Lower leg skin (tissue), 4 donors: ENCODE measurements around the gene IL1RL1. TPM values are rescaled to one million over a fixed set of nuclear protein-coding genes. Genes with fewer than 3 reads are reported as not detected.

ENCODE experiments used
- DNase-seq, 2 donors: peaks; one replicate each; pipeline ENCODE4 v3.0.0-alpha.2; 2019; ENCODE audit warnings: low spot score in 2 of 2
- H3K4me3 ChIP-seq: fragments of 200-600 bp; sonication (generic); 2 replicates; pipeline ENCODE4 v1.5.1; 2017; ENCODE audit warnings: mild to moderate bottlenecking, low read depth; ENCODE audit not compliant: poor library complexity, severe bottlenecking
- POLR2A ChIP-seq, 2 donors: fragments of 450-650 bp; IDR thresholded peaks; one replicate each; pipeline ENCODE4 v1.6.1; 2016 to 2017; ENCODE audit warnings: antibody characterized with exemption in 2 of 2, mild to moderate bottlenecking in 1 of 2, moderate library complexity in 1 of 2
- WGBS, 2 donors: methylation state at CpG; one replicate each; pipeline ENCODE4 v1.1.5; 2018; 5-methylcytosine and 5-hydroxymethylcytosine counted together
- intact Hi-C: fragments of 100-400 bp; cut with DNase I; formaldehyde crosslinking; loops from one replicate; pipeline ENCODE4 v1.15.0; 2023; ENCODE audit warnings: low total_unique reads
- total RNA-seq, 4 donors: library from RNA; depleted of rRNA; stranded (reverse); fragments of >200 nt; gene quantifications; one replicate each; pipeline ENCODE4 v1.1.0, GENCODE V29; 2016
- TF ChIP-seq, protein P1 (sequence below), 3 donors: fragments of 450-650 bp; IDR thresholded peaks; one replicate each; pipeline ENCODE4 v1.5.1; 2016; ENCODE audit warnings: antibody characterized with exemption in 3 of 3, mild to moderate bottlenecking in 3 of 3, moderate library complexity in 2 of 3

The IL1RL1 gene
- total RNA-seq, 4 donors from 2014 or later: 0.88 to 5.8 (median 1.9) TPM

DNA sequence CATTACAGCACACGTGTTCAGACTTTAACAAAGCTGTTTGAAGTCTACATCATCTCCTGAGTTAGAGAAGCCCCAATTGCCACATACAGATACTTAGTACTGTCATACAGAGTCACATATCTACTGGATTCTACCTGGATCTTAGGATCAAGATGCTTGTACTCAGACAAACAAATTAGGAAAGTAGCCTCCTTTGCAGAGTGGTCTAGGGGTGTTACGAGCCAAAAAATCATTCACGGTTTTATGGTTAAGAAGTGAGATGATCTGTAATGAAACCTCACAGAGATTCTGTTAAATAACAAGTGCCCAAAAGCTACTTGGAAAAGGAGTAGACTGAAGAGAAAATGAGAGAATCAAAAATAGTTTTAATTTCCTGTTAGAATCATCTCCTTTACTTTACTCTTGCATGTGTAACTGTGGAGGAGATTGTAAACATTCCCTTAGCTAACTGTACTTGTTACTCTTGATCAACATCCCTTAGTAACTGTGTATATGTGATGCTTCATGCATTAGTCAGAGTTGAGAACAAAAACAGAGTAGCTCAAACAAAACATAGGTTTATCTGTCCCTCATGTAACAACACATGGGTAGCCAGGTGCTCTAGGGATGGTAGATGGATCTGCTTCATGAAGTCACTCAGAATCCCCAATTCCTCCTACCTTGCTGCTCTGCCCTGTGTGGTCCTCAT, 16.4 kb upstream of the IL1RL1 start:
- DNase-seq: no peak
- WGBS, 2 donors: 74 to 82% methylated on average over 3 of the region's 3 CpGs
- H3K4me3 ChIP-seq: no peak overlapping the region
- TF ChIP-seq, protein P1, sequence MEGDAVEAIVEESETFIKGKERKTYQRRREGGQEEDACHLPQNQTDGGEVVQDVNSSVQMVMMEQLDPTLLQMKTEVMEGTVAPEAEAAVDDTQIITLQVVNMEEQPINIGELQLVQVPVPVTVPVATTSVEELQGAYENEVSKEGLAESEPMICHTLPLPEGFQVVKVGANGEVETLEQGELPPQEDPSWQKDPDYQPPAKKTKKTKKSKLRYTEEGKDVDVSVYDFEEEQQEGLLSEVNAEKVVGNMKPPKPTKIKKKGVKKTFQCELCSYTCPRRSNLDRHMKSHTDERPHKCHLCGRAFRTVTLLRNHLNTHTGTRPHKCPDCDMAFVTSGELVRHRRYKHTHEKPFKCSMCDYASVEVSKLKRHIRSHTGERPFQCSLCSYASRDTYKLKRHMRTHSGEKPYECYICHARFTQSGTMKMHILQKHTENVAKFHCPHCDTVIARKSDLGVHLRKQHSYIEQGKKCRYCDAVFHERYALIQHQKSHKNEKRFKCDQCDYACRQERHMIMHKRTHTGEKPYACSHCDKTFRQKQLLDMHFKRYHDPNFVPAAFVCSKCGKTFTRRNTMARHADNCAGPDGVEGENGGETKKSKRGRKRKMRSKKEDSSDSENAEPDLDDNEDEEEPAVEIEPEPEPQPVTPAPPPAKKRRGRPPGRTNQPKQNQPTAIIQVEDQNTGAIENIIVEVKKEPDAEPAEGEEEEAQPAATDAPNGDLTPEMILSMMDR (IDR thresholded peaks at IDR 0.05): no peak
- TF ChIP-seq POLR2A (IDR thresholded peaks at IDR 0.05): no peak
- intact Hi-C loops: no loop called here

DNA sequence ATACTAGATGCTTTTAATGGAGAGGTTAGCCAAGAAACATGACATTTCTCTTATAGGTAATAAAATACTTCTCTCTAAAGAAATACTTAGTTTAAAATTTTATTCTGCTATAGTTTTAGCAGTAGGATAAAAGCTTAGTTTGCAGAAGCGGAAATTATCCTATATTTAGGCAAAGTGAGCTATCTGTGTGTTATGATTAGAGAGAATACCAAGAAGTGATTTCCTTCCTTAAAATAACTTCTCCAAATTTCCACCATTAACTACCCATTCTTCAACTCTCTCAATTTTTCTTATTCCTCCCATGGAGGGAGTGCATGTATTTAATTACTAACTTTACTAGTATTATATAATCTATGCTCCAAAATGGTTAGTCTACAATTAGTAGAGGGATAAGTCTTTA, 15.8 kb upstream of the IL1RL1 start:
- TF ChIP-seq POLR2A (IDR thresholded peaks at IDR 0.05): no peak
- TF ChIP-seq, protein P1 (IDR thresholded peaks at IDR 0.05): no peak
- no peak overlapping the region for H3K4me3 ChIP-seq
- WGBS, 2 donors: 30 to 89% methylated on average over 1 of the region's 1 CpG
- DNase-seq: no peak
- intact Hi-C loops: no loop called here

DNA sequence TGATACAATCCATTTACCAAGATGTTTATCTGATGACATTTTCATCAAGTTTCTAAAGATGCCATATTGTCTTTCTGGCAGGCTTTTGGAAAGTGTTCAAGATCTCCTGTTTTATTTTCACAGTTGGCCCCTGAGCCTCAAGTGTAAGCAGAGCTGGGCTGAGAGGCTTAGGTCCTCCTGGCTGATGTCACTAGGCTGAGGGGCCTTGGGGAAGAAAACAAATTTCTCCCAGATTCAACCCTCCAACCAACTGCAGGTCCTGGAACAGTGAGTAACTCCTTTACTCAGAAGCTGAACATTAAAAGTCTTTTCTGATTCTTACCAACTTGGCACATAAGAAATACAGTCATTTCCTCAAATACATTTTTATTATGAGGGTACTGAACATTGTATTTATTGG, 14.9 kb upstream of the IL1RL1 start:
- TF ChIP-seq, protein P1 (IDR thresholded peaks at IDR 0.05): no peak
- no peak for TF ChIP-seq POLR2A (IDR thresholded peaks at IDR 0.05)
- H3K4me3 ChIP-seq: no peak overlapping the region
- DNase-seq: no peak
- intact Hi-C loops: no loop called here

DNA sequence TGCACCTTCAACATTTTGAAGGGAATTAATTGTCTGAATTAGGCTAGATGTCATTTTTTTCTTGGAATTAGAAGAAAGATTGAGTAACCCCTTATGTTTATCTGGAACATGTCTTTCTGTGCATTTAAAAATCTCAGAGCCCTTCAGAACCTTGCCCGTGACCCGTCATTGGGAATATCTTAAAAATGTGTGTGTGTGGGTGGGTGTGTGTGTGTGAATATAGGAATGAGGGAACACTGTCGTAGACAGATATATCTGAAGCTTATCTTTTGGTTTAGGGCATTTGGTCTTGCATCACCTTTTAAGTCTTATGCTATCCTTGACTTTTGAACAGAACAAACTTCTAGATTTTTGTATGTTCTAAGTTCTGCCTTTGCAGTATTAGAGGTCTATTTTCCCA, 13.5 kb upstream of the IL1RL1 start:
- 79 to 81% methylated on average over 3 of the region's 3 CpGs for WGBS, 2 donors
- no peak overlapping the region for H3K4me3 ChIP-seq
- no peak for TF ChIP-seq POLR2A (IDR thresholded peaks at IDR 0.05)
- TF ChIP-seq, protein P1 (IDR thresholded peaks at IDR 0.05): no peak
- DNase-seq: no peak
- intact Hi-C loops: no loop called here

DNA sequence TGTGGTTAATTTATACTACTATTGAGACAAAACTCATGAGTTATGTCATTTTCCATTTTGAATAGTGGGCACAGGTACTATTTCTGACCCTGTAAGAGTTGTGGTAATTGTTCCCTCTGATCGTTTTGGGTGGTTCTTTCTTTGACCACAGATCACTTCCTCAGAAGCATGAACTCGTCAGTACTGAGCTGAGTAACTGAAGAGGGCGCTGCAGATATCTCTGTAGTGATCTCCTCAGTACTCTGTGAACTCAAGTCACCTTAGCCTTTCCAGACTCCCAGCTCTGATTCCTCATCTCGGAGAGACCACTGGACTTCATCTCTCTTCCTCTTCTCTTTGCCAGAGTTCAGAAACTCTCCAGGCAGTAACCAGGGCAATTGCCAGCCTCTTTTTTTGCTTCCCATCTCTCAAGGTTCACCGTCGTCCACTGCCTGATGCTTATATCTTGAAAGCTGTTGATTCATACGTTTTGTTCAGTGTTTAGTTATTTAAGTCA, 9.4 kb upstream of the IL1RL1 start:
- TF ChIP-seq POLR2A (IDR thresholded peaks at IDR 0.05): no peak
- TF ChIP-seq, protein P1 (IDR thresholded peaks at IDR 0.05): no peak
- H3K4me3 ChIP-seq: no peak overlapping the region
- WGBS, 2 donors: 30 to 33% methylated on average over 7 of the region's 7 CpGs
- intact Hi-C loops: no loop called here
- peak in 1 of 2 donors; percentile 28 for DNase-seq

DNA sequence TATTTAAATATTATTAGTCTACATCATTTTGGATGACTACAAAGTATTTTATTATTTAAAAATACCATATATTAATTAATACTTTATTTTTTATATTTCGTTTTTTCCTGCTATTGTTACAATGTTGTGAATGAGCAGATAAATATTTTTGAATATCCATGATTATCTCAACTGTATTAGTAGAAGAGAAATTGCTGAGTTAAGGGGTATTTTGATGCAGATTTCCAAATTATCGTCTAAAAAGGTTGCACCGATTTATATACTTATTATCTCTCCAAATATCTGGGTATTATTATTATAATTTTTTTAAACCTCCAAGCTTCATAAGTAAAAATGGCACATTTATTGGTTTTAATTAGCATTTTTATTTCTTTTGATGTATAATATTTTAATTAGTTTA, 8.9 kb upstream of the IL1RL1 start:
- no peak for DNase-seq
- WGBS, 2 donors: 79 to 83% methylated on average over 3 of the region's 3 CpGs
- intact Hi-C loops: no loop called here
- no peak overlapping the region for H3K4me3 ChIP-seq
- TF ChIP-seq POLR2A (IDR thresholded peaks at IDR 0.05): no peak
- TF ChIP-seq, protein P1 (IDR thresholded peaks at IDR 0.05): no peak
